HG02571 (cell line): ENCODE measurements around the gene IFTAP.
A peak's percentile ranks its signal among the peaks of the same experiment; 100 is the strongest.
"Not testable (repeated sequence)": the region's sequence is repeated elsewhere in the genome, so short reads cannot be mapped to it uniquely, and the experiment has no call there.

Source experiments
- ATAC-seq: cut with Tn5 transposase; IDR thresholded peaks from one replicate; pipeline ENCODE4 v1.9.1; 2021; ENCODE audit warnings: mild to moderate bottlenecking, moderate library complexity; ENCODE audit not compliant: unreplicated experiment

The IFTAP gene, protein sequence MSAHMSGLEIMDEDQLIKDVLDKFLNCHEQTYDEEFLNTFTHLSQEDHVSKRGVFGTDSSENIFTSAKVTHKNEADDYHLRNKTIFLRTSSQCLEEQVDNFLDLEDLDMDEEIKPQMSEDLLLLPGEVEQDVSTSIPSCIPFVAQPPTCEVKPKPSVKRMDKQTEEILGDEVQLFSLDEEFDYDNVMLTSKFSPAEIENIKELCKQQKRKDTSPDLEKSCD

DNA sequence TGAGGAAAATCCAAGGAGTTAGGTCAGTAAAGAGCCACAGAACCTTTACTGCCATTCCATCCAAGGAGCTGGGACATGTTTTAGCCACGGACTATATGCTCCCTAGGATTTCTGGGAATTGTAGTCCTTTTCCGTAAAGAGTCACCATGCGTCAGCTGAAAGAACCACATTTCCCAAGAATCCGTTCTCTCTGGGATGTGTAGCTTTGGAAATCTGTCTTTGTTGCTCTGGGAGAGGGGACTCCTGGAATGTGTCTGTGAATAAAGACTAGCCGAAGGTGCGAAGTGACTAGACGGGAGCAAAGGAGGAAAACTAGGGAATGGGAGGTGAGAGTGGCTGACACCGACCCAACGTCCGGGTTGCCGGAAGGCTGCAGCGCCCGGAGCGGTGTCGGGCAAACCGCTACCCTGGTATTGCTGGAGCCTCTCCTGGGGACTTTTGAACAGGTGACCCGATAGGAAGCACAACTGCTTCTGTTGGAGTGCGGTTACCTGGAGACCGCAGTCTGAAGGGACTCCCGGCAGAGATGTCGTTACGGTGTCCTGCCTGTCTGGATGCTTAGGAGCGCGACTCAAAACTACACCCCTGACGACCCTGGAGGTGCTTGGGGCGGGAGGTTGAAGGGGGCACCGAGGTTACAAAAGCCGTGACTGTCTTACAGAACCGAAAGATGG, at the start of gene IFTAP:
IFTAP (plus strand) TSS at position 187 of the 674 bp plus-strand sequence. CDS start 15,602 bp downstream, outside the sequence.
- peak; percentile 84 for ATAC-seq

DNA sequence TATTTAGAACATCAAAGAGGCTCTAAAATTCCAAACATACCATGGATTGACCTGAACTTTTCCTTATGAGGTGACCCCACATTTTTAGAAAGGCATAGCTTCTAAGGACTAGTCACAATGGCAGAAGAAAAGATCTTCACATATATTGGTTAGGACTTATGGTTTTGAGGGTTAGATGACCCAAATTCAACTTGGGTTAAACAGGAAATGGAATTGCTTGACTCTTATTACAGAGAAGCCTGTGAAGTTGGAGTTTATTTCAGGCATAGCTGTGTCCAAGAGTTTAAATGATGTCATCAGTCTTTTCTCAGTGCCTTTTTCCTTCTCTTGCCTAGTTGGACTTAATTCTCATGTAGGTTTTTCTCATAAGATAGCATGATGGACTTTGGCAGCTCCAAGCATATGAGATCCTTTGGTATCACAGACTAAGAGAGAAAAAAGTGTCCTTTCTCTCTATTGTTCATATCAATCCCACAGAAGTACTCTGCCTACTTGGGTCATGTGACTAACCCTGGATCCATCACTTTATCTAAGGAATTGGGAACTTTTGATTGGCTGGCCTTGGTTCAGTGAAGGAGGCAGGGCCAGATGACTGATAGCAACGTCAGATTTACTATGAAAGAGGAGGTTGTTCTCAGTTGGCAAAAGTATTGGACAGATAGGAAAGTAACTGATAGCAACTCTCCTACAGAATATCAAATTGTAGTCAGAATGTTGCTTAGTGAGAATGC, 43.8 kb upstream of the IFTAP start:
- ATAC-seq: no peak

DNA sequence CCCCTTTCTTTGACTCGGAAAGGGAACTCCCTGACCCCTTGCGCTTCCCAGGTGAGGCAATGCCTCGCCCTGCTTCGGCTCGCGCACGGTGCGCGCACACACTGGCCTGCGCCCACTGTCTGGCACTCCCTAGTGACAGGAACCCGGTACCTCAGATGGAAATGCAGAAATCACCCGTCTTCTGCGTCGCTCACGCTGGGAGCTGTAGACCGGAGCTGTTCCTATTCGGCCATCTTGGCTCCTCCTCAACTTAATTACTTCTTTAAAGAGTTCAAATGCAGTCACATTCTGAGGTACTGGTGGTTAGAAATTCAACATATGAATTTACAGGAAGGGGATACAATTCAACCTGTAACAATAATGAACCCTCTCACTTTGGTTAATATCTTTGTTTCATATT, 36.9 kb upstream of the IFTAP start:
- ATAC-seq: not testable (repeated sequence)

DNA sequence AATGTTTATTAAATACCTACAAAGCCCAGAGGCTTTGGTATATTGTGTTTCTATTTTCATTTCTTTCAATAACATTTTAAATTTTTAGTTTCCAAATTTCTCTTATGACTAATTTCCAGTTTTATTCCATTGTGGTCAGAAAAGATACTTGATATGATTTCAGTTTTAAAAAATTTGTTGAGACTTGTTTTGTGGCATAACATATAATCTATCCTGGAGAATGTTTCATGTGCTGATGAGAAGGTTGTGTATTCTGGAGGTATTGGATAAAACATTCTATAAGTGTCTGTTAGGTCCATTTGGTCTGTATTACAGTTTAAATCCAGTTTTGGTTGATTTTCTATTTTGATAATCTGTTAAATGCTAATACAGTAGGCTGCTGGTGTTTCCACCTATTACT, 36.3 kb upstream of the IFTAP start:
- no peak for ATAC-seq

DNA sequence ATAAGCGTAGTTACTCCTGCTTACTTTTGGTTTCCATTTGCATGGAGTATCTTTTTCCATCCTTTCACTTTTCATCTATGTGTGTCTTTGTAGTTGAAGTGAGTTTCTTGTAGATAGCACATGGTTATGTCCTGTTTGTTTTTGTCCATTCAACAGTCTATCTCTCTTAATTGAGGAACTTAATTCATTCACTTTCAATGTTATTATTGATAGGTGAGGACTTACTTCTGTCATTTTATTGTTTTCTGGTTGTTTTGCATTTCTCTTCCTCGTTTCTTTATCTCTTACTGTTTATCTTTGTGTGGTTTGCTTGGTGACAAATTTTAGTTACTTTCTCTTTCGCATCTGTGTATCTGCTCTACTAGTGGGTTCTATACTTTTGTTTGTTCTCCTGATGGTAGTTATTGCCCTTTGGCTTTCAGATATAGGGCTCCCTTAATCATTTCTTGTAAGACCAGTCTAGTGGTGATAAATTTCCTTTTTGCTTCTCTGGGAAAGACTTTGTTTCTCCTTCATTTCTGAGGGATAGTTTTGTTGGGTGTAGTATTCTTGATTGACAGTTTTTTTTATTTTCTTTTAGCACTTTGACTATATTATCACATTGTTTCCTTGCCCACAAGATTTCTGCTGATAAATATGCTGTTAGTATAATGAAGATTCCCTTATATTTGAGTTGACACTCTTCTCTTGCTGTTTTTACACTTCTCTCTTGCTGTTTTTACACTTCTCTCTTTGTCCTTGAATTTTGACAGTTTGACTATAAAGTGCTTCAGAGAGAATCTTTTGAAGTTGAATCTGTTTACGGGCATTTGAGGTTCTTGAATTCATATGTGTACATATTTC, 35.5 kb upstream of the IFTAP start:
- ATAC-seq: peak; percentile 87

DNA sequence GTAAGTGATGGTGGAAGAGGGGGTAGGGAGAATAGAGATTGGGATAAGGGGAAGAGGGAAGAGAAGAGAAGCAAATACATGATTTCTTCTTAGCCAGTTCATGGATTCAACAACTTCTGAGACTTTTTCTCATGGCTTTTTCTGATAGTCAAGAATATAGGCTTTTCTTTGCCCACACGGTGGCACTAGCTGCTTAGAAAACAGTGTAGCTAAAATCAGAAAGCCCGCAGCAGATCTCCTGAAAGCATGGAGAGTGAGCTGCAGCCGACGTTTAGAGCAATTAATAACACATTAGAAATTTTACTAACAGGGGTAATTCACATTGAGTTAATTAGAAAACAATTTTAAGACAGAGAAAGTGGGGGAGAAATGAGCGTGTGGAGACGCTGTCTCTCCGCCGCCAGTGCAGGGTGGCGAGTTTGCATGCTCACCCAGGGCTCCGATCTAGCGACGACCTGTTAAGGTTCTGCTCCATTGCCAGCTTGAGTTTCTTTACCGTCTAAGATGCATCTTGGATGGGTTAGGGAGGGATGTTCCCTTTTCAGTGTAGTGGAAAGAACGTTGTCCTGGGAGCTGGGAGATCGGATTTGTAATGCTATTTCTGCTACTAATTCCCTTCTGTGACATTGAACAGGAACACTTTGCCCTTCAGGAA, 29.8 kb upstream of the IFTAP start:
- no peak for ATAC-seq

DNA sequence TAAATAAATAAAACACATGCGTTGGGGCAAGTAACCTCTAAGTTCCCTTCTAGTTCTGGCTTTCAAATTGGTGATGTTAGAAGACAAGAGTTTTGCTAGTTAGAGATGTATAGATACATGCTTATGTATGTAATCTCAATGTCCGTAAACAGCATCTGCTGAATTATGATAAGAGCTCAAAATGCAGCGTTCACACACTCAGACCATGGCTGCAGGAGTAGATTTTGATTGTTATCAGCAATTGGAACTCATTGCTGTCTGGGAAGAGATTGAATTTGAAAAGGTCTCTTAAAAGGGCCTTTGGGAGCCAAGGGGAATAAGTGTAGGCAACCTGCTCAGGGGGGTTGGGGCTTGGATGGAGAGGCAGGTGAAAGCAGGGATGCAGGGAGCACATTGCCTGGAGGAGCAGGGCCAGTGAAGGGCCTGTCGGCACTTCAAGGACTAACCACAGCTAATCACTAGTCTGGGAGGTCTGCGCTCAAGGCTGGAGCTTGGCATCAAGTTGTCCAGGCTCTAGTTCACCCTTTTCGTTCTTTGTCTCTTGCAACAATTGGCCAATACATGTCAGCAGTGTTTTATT, 29.2 kb upstream of the IFTAP start:
- ATAC-seq: no peak

DNA sequence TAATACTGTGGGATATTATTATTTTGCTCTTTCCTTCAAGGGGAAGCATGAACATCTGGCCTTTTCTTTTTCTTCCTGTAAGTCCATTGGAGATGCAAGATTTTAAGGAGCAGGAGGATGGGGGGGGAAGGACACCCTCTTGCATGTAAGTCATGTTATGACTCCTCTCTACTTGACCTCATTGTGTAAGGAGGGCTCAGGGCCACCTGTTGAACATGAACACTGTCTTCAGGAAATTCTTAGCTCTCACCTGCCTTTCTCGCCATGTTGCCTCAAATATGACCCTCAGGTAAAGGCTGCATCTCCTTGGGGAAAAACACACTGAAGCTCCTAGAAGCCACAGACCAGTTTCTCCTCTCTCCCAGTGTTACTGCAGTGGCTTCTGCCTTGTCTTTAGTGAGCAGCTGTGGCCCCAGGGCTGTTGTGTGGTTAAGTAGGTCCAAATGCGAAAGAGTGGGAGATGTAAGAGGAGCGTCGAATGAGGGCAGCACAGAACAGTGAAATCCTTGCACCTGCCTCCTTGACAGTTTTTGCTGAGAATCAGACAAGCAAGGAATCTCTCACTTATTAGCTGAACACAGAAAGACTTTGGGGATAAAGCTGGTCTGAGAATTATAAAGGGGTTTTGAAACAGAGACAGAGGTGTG, 27.8 kb upstream of the IFTAP start:
- ATAC-seq: no peak

DNA sequence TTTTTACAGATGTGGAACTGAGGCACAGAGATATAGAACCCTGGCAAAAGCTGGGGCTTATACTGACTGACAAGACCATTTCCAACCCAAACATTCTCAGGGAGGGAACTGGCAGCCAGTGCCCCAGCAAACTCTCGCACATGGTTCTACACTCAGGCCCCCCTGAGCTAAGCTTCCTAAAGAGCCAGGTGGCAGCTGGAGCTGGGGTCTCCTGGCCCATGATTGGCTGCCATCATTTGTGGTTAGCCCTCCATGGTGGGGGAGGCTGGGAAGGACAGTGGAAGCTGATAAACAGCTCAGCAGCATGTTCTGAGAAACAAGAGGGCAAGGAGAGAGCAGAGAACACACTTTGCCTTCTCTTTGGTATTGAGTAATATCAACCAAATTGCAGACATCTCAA, 26.6 kb upstream of the IFTAP start, which contains the start of gene RAG1:
RAG1 (plus strand) TSS at position 314 of the 400 bp plus-strand sequence. CDS start 5,298 bp downstream, outside the sequence.
- ATAC-seq: no peak

DNA sequence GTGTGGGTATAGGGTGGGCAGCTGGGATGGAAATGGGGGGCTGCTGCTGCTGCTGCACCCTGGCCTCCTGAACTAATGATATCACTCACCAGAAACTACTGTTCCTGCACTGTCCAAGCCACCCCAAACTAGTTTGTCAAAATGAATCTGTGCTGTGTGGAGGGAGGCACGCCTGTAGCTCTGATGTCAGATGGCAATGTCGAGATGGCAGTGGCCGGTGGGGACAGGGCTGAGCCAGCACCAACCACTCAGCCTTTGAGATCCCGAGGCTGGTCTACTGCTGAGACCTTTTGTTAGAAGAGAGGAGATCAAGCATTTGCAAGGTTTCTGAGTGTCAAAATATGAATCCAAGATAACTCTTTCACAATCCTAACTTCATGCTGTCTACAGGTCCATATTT, 25.2 kb upstream of the IFTAP start:
- ATAC-seq: no peak

DNA sequence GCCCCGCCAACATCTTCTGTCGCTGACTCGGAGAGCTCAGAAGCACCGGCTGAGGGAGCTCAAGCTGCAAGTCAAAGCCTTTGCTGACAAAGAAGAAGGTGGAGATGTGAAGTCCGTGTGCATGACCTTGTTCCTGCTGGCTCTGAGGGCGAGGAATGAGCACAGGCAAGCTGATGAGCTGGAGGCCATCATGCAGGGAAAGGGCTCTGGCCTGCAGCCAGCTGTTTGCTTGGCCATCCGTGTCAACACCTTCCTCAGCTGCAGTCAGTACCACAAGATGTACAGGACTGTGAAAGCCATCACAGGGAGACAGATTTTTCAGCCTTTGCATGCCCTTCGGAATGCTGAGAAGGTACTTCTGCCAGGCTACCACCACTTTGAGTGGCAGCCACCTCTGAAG, 19.8 kb upstream of the IFTAP start:
- no peak for ATAC-seq

DNA sequence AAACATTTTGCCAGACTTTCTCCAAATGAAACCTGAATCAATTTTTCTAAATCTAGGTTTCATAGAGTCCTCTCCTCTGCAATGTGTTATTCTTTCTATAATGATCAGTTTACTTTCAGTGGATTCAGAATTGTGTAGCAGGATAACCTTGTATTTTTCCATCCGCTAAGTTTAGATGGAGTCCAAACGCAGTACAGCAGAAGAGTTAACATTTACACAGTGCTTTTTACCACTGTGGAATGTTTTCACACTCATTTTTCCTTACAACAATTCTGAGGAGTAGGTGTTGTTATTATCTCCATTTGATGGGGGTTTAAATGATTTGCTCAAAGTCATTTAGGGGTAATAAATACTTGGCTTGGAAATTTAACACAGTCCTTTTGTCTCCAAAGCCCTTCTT, 16.9 kb upstream of the IFTAP start:
- ATAC-seq: no peak

DNA sequence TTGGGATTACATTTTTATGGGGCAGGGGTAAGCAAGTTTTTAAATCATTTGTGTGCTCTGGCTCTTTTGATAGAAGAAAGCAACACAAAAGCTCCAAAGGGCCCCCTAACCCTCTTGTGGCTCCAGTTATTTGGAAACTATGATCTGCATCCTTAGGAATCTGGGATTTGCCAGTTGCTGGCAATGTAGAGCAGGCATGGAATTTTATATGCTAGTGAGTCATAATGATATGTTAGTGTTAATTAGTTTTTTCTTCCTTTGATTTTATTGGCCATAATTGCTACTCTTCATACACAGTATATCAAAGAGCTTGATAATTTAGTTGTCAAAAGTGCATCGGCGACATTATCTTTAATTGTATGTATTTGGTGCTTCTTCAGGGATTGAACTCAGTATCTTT, 16.4 kb upstream of the IFTAP start:
- no peak for ATAC-seq

DNA sequence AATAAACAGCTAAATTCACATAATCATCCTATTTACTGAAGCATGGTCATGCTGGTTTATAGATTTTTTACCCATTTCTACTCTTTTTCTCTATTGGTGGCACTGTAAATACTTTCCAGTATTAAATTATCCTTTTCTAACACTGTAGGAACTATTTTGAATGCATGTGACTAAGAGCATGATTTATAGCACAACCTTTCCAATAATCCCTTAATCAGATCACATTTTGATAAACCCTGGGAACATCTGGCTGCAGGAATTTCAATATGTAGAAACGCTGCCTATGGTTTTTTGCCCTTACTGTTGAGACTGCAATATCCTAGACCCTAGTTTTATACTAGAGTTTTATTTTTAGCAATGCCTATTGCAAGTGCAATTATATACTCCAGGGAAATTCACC, 15.8 kb upstream of the IFTAP start:
- ATAC-seq: no peak

DNA sequence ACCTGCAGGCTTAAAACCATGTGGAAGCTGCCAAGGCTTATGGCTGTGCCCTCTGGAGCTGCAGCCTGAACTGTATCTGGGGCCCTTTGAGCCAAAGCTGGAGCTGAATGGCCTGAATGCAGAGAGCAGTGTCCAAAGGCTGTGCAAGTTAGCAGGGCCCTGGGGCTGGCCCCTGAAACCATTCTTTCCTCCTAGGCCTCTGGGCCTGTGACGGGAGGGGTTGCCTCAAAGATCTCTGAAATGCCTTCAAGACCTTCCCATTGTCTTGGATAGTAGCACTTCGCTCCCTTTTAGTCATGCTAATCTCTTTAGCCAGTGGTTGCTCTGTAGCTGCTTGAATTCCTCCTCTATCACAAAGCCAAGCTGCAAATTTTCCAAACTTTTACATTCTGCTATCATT, 12.8 kb upstream of the IFTAP start:
- ATAC-seq: no peak

DNA sequence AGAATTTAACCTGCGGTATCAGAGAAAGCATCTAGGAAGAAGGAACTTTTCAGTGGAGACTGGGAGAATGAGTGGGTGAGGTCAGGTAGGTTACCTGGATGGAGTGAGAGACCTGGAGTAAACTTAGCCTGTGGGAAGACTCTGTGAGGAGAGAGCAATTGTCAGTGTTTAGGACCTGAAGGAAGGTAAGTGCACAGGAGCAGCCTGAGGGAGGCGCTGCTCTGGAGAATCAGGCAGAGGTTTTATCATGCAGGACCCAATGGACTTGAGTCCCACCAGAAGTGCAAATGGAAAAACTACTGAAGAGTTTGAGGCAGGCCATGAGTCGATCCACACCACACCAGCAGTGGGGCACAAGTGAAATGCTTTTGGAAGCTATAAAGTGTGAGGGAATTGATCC, 10.6 kb upstream of the IFTAP start:
- no peak for ATAC-seq

DNA sequence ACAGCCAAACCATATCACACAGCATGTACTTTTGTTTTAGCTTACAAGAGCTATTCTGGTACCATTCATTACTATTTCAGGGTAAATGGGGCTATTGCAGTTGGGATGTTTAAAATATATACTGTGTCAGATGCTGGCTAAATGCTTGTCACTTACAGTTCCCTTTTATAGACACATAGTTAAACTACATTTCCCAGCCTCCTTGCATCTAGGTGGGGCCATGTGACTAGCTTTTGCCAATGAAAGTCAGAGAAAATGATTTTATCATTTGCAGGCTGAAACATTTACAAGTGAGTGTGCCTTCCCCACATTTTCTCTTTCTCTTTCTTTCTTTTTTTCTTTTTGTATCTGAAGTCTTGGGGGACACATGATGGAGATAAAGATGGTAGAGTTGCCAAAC, 7.8 kb upstream of the IFTAP start:
- ATAC-seq: no peak

DNA sequence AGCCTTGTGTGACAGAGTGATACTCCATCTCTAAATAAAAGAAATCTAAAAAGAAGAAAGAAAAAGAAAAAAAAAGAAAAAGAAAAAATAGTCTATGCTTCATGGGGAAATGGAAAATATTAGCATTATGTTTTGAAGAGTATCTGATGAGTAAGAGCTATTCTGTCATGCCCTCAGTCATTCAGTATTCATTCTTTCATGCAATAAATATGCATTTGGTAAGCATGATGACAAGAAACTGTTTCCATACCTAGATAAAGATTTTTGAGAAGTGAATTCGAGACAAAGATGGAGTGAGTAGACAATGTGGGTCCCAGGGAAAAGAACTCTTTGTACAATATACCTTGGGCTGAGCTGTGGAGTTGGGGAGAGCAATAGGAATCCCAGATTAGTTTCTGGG, 6.2 kb upstream of the IFTAP start:
- no peak for ATAC-seq

DNA sequence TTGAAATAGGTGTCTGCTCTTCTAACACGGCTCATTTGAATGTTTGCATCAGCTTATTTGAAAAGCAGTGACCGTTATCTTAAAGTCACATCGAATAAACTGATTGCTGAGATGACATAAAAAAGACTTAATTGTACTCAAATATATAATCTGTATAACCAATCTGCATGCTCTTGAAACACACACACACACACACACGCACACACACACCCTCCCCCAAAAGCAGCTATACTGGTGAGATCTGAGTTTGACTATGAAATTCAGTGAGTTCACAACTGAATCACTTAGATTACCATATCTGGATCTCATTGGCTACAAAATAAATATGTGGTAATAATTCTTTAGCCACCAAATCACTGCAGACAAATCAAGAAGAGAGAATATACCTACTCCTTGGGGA, 3.8 kb upstream of the IFTAP start:
- no peak for ATAC-seq

DNA sequence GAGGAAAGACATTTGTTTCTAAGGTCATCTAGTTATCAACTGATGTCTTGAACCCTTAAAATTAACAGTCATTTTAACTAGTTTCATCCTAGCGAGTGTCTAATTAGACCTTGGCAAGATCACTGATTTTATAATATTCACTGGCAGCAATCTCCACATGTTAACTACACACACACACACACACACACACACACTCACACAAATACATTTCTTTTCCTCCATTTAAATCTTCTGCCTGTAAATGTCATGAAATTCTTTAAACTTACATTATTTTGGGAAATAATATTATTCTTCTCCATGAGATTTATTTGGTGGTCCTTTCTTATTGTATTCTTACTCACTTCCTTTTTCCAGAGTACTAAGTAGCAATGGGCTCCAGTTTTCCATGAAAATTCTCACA, 2.9 kb upstream of the IFTAP start:
- ATAC-seq: no peak
